Ammon's horn (tissue), 1 donor: Measurements from ENCODE around the gene FBXW10.
"Not testable (repeated sequence)": the region's sequence is repeated elsewhere in the genome, so short reads cannot be mapped to it uniquely, and the experiment has no call there.

Experiments used
- DNase-seq: peaks from one replicate; pipeline ENCODE4 v3.0.0-alpha.2; 2016; ENCODE audit warnings: low spot score

The FBXW10 gene

DNA sequence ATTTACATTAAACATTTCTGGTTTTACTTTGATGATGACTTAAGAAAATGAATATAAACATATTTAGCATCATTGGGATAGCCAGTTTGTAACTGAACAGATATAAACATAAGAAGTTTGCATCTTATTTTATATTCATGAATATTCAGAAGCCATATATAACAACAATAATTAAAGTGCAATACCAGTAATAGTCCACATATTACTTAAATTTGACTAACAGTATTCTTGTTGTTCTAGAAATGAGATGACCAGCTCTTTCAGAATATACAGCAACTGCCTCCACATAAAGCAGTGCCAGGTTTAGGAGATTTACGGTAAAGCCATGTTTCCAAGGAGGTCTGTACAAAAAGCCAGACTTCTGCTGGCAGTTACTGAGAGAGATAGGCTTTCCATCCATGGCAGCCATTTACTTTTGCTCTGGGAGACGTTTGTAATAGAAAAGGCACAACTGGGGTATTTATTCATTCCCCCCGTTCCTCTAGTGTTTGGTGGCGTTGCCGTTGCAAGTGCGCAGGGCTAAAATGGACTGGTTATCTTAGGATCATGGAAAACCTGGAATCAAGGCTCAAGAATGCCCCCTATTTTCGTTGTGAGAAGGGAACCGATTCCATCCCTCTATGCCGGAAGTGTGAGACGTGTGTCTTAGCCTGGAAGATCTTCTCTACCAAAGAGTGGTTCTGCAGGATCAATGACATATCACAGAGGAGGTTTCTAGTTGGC, at the start of gene FBXW10:
Gene FBXW10 (plus strand): TSS at position 356 of the 723 bp plus-strand sequence. CDS start 191 bp downstream, at position 547.
- DNase-seq: not testable (repeated sequence)

DNA sequence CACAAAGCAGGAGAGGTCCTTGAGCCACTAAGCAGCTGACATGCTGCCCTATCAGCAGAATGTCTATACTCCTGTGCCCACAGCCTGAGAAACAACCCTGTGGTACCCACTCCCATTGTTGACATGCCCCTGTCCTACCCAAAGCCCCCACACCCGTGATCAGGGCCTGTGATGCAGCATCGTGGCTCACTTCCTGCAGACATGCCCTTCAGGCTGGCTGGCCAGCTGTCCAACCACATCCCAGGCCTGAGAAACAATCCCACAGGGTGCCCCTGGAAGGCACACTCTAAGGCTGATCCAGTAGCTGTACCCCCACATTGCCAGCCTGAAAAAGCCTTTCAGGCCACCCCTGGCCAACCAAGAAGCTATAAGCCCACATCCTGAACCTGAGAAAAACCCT, 48.7 kb upstream of the FBXW10 start:
- not testable (repeated sequence) for DNase-seq

DNA sequence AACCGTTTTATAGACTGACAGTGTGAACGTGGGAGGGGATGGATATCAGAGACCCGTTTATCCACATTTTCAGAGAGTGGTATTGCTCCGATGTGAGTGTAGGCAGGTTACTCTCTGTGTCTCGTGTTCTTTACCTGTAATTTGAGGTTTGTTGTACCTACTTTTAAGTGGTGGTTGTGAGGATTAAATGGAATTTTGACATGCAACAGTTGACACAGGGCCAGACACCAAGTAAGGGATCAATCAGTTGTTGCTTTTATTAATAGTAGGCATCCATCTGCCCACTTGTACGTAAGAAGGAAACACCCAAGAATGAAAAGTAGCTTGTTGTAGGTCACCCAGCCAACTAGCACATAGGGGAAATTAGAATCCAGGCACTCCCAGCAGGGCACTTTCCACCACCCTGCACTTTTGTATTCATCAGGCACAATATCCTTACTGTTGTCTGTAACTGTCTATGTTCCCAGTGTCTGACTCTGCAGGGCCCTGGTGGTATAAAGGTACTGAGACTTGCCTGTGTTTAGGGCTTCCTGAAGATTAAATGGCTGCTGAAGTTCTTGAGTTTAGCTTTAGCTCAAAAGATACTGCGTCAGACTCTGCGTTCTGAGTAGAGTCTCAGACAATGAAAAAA, 45.3 kb upstream of the FBXW10 start:
- not testable (repeated sequence) for DNase-seq

- DNase-seq: not testable (repeated sequence)
Observed at GRCh38 chr17:18705955-18706354, 37.9 kb upstream of the FBXW10 start.

DNA sequence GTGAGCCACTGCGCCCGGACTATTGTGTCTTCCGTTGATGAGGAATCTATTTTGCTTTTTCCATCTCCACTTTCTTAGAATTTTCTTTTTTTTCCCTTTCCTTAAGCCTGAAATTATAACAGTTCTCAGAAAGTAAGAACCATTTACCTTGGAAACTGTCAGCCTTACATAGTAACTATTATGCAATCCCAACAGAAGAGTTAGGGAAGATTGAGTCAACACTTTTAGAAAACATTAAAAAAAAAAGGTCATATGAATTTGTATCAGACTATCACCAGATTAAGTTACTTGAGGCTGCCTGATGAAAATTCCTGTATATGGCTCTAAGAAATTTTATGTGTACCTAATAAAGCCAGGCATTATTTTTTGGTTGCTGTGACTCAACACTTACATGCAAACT, 35.6 kb upstream of the FBXW10 start:
- not testable (repeated sequence) for DNase-seq

GRCh38 chr17:18712354-18712999, 31.4 kb upstream of the FBXW10 start:
- DNase-seq: peak; percentile 76

- DNase-seq: not testable (repeated sequence)
Observed at GRCh38 chr17:18718643-18719427, 25.0 kb upstream of the FBXW10 start.

DNA sequence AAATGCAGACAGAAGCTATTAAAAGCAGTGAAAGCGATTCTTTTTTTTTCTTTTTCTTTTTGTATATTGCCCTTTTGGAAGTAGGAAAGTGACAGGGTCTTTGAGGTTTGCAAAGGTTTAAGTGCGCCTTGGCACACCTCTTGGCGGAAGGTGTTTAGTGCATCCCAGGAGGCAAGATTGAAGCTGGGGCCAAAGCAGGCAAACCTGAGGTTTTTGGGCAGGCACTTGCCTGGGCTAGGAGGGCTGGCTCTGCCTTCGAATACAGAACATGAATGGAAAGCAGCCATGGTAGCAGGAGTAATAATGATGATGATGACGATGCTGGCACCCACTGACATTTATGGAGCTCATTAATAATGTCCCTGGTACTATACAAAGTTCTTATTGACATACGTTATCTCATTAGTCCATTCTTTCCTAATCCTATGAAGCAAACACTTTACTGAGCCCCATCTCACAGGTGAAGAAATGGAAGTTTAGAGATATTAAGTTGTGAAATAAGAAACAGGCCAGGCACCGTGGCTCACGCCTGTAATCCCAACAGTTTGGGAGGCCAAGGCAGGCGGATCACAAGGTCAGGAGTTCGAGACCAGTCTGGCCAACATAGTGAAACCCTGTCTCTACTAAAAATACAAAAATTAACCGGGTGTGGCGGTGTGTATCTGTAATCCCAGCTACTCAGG, 24.3 kb upstream of the FBXW10 start:
- not testable (repeated sequence) for DNase-seq

- not testable (repeated sequence) for DNase-seq
Observed at GRCh38 chr17:18721775-18722547, 21.9 kb upstream of the FBXW10 start.

- DNase-seq: not testable (repeated sequence)
Observed at GRCh38 chr17:18722612-18723011, 21.2 kb upstream of the FBXW10 start.

GRCh38 chr17:18723509-18723908, 20.3 kb upstream of the FBXW10 start:
- not testable (repeated sequence) for DNase-seq

- DNase-seq: not testable (repeated sequence)
Observed at GRCh38 chr17:18732438-18732837, 11.4 kb upstream of the FBXW10 start.

DNA sequence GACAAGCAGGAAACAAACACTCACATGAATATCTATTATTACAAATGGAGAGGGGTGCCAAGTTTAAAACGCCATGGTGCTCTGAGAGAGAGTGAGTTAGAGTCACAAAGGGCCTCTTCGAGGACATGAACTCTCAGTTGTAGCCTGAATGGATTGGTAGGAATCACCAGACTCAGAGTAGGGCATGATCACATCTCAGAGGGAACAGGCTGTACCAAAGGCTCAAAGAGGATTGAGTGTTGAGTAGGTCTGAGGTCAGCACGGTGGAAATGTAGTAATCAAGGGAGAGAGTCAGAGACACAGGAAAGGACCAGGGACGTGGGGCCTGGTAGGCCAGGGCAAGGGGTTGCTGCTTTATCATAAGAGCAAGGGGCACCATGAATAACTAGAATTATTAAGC, 10.5 kb upstream of the FBXW10 start:
- not testable (repeated sequence) for DNase-seq

DNA sequence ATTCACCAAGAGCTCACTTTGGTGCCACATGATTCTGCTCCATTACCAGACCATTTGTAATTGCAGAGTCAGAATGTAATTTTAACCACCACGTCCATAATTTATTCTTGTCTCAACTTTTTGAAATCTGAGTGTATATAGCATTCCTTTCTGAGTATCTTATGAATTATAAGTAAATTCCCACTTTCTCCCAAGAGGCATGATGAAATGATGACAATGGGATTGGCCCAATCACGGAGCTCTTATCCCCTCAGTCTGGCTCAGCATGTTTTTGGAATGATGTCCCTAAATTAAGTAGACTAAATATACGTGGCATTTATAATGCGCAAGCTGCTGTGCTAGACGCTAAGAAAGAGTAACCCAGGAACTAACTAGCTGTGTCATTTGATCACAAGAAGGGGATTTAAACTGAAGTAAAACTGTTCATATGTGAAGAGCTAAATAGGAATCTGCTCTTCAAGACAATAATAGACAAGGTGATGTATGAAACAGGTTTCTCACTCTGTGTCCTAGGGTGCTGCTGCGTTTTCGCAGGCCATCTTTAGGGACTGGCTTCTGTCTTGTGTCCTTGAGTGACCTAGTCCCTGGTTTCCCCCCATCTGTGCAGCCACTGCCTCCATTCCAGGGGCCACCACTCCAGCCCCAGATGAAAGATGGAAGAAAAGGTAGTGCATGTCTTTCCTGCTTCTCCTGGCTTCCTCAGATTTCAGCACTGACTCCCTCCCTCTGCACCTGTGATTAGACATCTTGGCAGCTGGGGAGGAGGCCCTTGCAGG, 4.0 kb upstream of the FBXW10 start:
- DNase-seq: not testable (repeated sequence)

GRCh38 chr17:18741228-18741627, 2.6 kb upstream of the FBXW10 start:
- not testable (repeated sequence) for DNase-seq

DNA sequence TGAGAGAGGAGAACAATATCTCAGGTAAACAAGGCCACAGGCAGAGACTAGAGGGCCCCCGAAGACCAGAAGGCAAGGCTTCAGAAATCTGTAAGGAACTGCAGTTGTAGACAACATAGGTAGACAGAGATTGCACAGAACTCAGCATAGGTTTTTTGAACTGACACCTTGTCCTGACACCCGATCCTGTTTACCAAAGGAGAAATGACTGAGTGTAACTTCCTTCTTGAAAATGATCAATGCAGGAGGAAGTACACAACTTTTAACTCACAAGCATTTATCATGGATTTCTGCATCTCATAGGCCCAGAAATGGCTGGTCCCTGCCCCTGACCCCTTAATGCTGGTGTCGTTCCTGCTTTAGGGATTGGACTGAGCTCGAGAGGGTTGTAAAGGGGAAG, 872 bp downstream of the FBXW10 start:
- DNase-seq: not testable (repeated sequence)

- DNase-seq: not testable (repeated sequence)
Observed at GRCh38 chr17:18746551-18746950, 2.7 kb downstream of the FBXW10 start.

DNA sequence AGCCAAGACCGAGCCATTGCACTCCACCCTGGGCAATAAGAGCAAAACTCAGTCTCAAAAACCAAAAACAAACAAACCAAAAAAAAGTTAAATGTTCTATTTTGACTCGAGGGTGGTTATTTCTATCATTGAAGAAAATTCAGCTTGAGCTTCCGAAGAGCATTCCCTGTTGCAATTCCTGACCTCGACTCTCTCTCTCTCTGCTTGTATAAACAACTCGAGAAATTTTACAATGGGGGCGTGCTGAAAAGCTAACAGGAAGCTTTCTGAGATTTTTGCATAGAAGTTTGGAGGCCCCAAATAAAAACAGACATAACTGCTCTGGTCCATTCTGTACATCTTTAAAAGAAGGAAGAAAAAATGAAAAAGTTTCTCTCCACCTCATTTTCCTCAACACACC, 3.6 kb downstream of the FBXW10 start:
- not testable (repeated sequence) for DNase-seq

DNA sequence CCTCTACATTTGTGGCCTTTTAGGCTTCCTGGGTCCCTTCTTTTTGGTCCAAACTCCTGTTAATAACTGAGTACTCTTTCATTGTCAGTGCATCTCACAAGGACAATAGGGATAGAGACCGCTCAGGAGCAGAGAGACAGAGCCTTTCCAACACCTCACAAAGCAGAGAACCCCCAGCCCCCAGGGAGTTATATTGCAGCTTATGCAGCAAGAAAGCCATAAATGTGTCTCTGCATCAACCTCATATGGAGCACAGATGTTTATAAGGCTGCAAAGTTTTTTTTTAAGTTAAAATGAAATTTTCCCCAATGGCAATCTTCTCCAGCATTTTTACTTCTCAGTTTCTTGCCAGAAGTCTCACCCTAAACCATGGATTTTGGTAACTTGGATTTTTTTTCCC, 6.4 kb downstream of the FBXW10 start:
- DNase-seq: not testable (repeated sequence)
